ENCODE results near the gene RAB1B. TPM values are rescaled to one million over a fixed set of nuclear protein-coding genes. Genes with fewer than 3 reads are reported as not detected.

Gene RAB1B
- total and polyA plus RNA-seq, 10 of the 15 experiments (the other 5 are each of a cell fraction or from before 2014, with no cell fraction given) = 10.4 to 193 (median 96.9) TPM

DNA sequence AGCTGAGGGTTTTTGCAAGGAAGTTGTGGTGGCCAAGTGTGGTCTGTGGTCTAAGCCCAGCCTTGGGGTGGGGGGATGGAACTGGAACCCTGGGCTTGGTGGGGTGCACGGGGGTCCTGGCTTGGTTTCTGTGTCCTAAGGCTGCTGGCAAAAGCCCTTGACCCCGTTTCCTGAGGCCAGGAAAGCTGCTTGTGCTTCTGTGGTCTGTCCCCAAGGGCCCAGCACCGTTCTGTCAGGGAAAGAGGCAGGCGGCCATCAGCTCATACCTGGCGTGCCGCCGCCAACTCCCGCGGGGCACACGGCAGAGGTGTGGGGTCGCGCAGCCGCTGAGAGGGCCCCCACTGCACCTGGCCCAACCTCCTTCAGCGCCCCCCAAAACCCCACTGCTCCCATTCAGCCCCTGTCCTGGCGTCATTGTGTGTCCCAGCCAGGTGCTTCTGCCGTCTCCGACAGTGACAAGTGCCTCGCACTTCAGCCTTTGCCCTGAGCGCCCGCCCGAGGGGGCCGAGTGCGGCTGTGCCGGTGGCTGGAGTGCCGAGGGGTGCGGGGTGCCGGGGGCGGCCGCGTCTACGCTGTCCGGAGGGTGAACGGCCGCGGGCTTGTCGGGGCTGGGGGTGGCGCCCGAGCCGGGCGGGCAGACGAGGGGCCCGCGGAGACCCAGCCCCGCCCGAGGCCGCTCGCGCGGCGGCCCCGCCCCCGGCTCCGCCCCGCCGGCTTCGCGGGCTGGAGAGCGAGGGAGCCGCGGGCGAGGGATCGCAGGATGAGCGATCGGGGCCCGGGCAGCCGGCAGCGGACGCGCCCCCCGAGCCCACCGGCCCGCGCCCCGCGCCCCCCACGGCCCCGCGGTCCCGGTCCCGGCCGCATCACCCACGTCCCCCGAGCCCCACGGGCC, 9.3 kb downstream of the RAB1B start, which contains the start of gene CNIH2 (continued):
- TF ChIP-seq IKZF2 (IDR thresholded peaks at IDR 0.05) (peak in 1 of 2 experiments; percentile 13; a peak in 1 of 4 replicates), KDM1A (IDR thresholded peaks at IDR 0.05; ENCODE audit: borderline replicate concordance) (no peak), POLR2AphosphoS5 (IDR thresholded peaks at IDR 0.05; ENCODE audit: low read length) (no peak), HDGF (IDR thresholded peaks at IDR 0.05) (no peak), POU2F2 (IDR thresholded peaks at IDR 0.05; ENCODE audit: borderline replicate concordance, low read depth, low read length) (no peak), CBX5 (IDR thresholded peaks at IDR 0.05; ENCODE audit: low read depth) (no peak), STAT3 (IDR thresholded peaks at IDR 0.05; ENCODE audit: low read depth, low read length) (no peak), ZSCAN29 (IDR thresholded peaks at IDR 0.05) (peak; percentile 96), SP1 (IDR thresholded peaks at IDR 0.05; ENCODE audit: low read depth, low read length) (no peak), IKZF1 (conservative IDR thresholded peaks at IDR 0.05) (peak; percentile 19; the same call in 1 of the 2 replicates), SMAD5 (IDR thresholded peaks at IDR 0.05; ENCODE audit: low read depth) (no peak), ASH2L (IDR thresholded peaks at IDR 0.05; ENCODE audit: borderline replicate concordance, low read depth) (no peak), LARP7 (IDR thresholded peaks at IDR 0.05) (peak; percentile 50; the same call in 1 of the 2 replicates), SPI1 (IDR thresholded peaks at IDR 0.05; ENCODE audit: borderline replicate concordance, insufficient read depth, low read depth, low read length) (no peak), RELA (IDR thresholded peaks at IDR 0.05; ENCODE audit: borderline replicate concordance, partially characterized antibody) (no peak), POLR2A (IDR thresholded peaks at IDR 0.05; ENCODE audit: low read depth, low read length) (peak; percentile 54; the same call in 1 of the 2 replicates), ESRRA (IDR thresholded peaks at IDR 0.05; ENCODE audit: low read length) (no peak), EZH2 (IDR thresholded peaks at IDR 0.05; ENCODE audit: borderline replicate concordance, control insufficient read depth, low read depth, low read length) (no peak), PAX8 (IDR thresholded peaks at IDR 0.05) (no peak), PML (IDR thresholded peaks at IDR 0.05; ENCODE audit: low read length) (no peak), DPF2 (IDR thresholded peaks at IDR 0.05) (0 out of 2 replicates have a peak, but pooled peaks have one; percentile 52), NFXL1 (IDR thresholded peaks at IDR 0.05; ENCODE audit: borderline replicate concordance) (no peak)
- TF ChIP-seq, protein P1, sequence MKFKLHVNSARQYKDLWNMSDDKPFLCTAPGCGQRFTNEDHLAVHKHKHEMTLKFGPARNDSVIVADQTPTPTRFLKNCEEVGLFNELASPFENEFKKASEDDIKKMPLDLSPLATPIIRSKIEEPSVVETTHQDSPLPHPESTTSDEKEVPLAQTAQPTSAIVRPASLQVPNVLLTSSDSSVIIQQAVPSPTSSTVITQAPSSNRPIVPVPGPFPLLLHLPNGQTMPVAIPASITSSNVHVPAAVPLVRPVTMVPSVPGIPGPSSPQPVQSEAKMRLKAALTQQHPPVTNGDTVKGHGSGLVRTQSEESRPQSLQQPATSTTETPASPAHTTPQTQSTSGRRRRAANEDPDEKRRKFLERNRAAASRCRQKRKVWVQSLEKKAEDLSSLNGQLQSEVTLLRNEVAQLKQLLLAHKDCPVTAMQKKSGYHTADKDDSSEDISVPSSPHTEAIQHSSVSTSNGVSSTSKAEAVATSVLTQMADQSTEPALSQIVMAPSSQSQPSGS (IDR thresholded peaks at IDR 0.05; ENCODE audit: low read length) = no peak
- TF ChIP-seq, protein P2, sequence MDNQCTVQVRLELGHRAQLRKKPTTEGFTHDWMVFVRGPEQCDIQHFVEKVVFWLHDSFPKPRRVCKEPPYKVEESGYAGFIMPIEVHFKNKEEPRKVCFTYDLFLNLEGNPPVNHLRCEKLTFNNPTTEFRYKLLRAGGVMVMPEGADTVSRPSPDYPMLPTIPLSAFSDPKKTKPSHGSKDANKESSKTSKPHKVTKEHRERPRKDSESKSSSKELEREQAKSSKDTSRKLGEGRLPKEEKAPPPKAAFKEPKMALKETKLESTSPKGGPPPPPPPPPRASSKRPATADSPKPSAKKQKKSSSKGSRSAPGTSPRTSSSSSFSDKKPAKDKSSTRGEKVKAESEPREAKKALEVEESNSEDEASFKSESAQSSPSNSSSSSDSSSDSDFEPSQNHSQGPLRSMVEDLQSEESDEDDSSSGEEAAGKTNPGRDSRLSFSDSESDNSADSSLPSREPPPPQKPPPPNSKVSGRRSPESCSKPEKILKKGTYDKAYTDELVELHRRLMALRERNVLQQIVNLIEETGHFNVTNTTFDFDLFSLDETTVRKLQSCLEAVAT (IDR thresholded peaks at IDR 0.05) = no peak
- TF ChIP-seq, protein P3, sequence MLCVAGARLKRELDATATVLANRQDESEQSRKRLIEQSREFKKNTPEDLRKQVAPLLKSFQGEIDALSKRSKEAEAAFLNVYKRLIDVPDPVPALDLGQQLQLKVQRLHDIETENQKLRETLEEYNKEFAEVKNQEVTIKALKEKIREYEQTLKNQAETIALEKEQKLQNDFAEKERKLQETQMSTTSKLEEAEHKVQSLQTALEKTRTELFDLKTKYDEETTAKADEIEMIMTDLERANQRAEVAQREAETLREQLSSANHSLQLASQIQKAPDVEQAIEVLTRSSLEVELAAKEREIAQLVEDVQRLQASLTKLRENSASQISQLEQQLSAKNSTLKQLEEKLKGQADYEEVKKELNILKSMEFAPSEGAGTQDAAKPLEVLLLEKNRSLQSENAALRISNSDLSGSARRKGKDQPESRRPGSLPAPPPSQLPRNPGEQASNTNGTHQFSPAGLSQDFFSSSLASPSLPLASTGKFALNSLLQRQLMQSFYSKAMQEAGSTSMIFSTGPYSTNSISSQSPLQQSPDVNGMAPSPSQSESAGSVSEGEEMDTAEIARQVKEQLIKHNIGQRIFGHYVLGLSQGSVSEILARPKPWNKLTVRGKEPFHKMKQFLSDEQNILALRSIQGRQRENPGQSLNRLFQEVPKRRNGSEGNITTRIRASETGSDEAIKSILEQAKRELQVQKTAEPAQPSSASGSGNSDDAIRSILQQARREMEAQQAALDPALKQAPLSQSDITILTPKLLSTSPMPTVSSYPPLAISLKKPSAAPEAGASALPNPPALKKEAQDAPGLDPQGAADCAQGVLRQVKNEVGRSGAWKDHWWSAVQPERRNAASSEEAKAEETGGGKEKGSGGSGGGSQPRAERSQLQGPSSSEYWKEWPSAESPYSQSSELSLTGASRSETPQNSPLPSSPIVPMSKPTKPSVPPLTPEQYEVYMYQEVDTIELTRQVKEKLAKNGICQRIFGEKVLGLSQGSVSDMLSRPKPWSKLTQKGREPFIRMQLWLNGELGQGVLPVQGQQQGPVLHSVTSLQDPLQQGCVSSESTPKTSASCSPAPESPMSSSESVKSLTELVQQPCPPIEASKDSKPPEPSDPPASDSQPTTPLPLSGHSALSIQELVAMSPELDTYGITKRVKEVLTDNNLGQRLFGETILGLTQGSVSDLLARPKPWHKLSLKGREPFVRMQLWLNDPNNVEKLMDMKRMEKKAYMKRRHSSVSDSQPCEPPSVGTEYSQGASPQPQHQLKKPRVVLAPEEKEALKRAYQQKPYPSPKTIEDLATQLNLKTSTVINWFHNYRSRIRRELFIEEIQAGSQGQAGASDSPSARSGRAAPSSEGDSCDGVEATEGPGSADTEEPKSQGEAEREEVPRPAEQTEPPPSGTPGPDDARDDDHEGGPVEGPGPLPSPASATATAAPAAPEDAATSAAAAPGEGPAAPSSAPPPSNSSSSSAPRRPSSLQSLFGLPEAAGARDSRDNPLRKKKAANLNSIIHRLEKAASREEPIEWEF (IDR thresholded peaks at IDR 0.05; ENCODE audit: insufficient replicate concordance, low read depth, low read length) = no peak
